DND-41 (cell line): ENCODE data around the gene HRH2.

Experiments used
- ATAC-seq: fragments of 200-7000 bp; cut with Tn5 transposase; 3 replicates; pipeline ENCODE4 v1.9.1; 2021; ENCODE audit warnings: low read depth; ENCODE audit not compliant: insufficient read depth
- DNase-seq: peaks from one replicate; pipeline ENCODE4 v3.0.0-alpha.2; 2020
- H2AFZ ChIP-seq: 2 replicates; pipeline ENCODE4 v1.6.0; 2012; ENCODE audit warnings: low read depth, low read length
- H3K27ac ChIP-seq: 2 replicates; pipeline ENCODE4 v1.5.1; 2012; ENCODE audit warnings: low read length, inconsistent platforms
- H3K27me3 ChIP-seq: fragments of 200-600 bp; sonication (generic); 2 replicates; pipeline ENCODE4 v1.6.0; 2012; ENCODE audit warnings: low read length, mild to moderate bottlenecking, inconsistent platforms; ENCODE audit not compliant: insufficient read depth, poor library complexity
- H3K36me3 ChIP-seq: 2 replicates; pipeline ENCODE4 v1.5.1; 2012; ENCODE audit warnings: low read length, inconsistent platforms; ENCODE audit not compliant: insufficient read depth
- H3K4me1 ChIP-seq: 2 replicates; pipeline ENCODE4 v1.5.1; 2012; ENCODE audit warnings: mild to moderate bottlenecking, low read length; ENCODE audit not compliant: insufficient read depth
- H3K4me2 ChIP-seq: 2 replicates; pipeline ENCODE4 v1.6.0; 2012; ENCODE audit warnings: mild to moderate bottlenecking, moderate library complexity, low read length, inconsistent platforms; ENCODE audit not compliant: insufficient read depth
- H3K4me3 ChIP-seq, 2 experiments: fragments of 200-600 bp in 1 of 2; shearing (Covaris generic) in 1 of 2; 2 replicates each; pipeline ENCODE4 v1.5.1; 2012 to 2016; ENCODE audit warnings: inconsistent platforms in 2 of 2, low read length in 2 of 2, mild to moderate bottlenecking in 2 of 2, low read depth in 1 of 2, moderate library complexity in 1 of 2
- H3K79me2 ChIP-seq: 2 replicates; pipeline ENCODE4 v1.6.0; 2012; ENCODE audit warnings: low read length, inconsistent platforms; ENCODE audit not compliant: insufficient read depth
- H3K9ac ChIP-seq: 2 replicates; pipeline ENCODE4 v1.6.0; 2012; ENCODE audit warnings: low read depth, mild to moderate bottlenecking, inconsistent platforms, low read length, moderate library complexity
- H3K9me3 ChIP-seq: 2 replicates; pipeline ENCODE4 v1.5.1; 2012; ENCODE audit warnings: low read length, moderate library complexity, mild to moderate bottlenecking, inconsistent platforms; ENCODE audit not compliant: insufficient read depth, severe bottlenecking
- H4K20me1 ChIP-seq: 2 replicates; pipeline ENCODE4 v1.6.0; 2012; ENCODE audit warnings: low read length; ENCODE audit not compliant: insufficient read depth
- EZH2 ChIP-seq: IDR thresholded peaks from 3 replicates; pipeline ENCODE4 v1.6.1; 2012; ENCODE audit warnings: borderline replicate concordance, low read depth, mild to moderate bottlenecking, moderate library complexity, low read length, inconsistent platforms; ENCODE audit not compliant: severe bottlenecking
- TF ChIP-seq, protein P1 (sequence below): IDR thresholded peaks from 2 replicates; pipeline ENCODE4 v1.5.1; 2012; ENCODE audit warnings: borderline replicate concordance, low read length, moderate library complexity, mild to moderate bottlenecking; ENCODE audit not compliant: poor library complexity, severe bottlenecking; ENCODE audit errors: extremely low read depth

The HRH2 gene, protein sequence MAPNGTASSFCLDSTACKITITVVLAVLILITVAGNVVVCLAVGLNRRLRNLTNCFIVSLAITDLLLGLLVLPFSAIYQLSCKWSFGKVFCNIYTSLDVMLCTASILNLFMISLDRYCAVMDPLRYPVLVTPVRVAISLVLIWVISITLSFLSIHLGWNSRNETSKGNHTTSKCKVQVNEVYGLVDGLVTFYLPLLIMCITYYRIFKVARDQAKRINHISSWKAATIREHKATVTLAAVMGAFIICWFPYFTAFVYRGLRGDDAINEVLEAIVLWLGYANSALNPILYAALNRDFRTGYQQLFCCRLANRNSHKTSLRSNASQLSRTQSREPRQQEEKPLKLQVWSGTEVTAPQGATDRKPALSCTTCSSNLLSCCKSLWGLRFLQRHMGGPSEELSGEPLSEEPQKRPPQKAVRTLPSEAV

DNA sequence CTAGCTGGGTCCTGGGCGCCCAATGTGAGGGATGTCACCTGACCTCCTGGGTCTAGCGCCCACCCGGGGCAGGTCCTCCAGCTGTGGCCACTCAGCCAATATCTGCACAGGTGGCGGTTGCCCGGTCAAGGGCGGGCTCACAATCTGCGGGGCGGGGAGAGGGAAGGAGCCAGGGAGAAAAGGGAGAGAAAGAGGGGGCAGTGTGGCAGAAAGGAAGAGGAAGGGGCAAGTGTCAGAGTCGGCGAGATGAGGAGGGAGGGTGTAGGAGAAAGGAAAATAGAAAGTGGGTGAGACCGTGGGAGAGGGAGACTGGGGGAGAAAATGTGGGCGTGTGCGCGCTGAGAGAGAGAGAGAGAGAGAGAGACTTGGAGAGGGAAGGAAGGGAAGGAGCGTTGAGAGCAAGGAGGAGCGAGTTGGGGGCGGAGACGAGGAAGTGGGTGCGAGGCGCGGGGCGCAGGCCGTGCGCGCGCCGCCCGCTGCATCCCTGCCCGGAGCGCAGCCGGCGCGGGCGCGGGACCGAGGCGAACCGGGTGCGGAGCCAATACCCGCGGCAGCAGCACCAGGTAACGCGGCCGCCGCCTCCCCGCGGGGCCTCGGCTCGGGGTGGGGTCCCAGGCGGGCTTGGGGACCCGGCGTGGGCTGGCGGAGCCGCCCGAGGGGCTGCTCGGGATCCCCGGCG, at the start of gene HRH2:
HRH2 (plus strand) TSS at position 479 of the 679 bp plus-strand sequence. CDS start 25,163 bp downstream, outside the sequence.
- Histone ChIP-seq H4K20me1 (peaks cover 21% of the 10 kb centered on the region), H3K79me2 (no peaks in the 10 kb centered on the region), H3K9me3 (no peaks in the 10 kb centered on the region), H3K4me1 (peaks cover 35% of the 10 kb centered on the region), H3K27me3 (peaks cover 35% of the 10 kb centered on the region), H3K4me3 (peak within 1 kb of the TSS; percentile 18 to 62; a peak in 3 of 4 replicates), H3K36me3 (no peaks in the 10 kb centered on the region), H3K4me2 (peak within 1 kb of the TSS; percentile 76), H3K9ac (peak within 1 kb of the TSS; percentile 56), H2AFZ (peak within 1 kb of the TSS; percentile 76), H3K27ac (peak within 1 kb of the TSS; percentile 50; the same call in 1 of the 2 replicates)
- TF ChIP-seq, protein P1, sequence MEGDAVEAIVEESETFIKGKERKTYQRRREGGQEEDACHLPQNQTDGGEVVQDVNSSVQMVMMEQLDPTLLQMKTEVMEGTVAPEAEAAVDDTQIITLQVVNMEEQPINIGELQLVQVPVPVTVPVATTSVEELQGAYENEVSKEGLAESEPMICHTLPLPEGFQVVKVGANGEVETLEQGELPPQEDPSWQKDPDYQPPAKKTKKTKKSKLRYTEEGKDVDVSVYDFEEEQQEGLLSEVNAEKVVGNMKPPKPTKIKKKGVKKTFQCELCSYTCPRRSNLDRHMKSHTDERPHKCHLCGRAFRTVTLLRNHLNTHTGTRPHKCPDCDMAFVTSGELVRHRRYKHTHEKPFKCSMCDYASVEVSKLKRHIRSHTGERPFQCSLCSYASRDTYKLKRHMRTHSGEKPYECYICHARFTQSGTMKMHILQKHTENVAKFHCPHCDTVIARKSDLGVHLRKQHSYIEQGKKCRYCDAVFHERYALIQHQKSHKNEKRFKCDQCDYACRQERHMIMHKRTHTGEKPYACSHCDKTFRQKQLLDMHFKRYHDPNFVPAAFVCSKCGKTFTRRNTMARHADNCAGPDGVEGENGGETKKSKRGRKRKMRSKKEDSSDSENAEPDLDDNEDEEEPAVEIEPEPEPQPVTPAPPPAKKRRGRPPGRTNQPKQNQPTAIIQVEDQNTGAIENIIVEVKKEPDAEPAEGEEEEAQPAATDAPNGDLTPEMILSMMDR = no peak
- TF ChIP-seq EZH2 = no peak
- peak; percentile 81 for DNase-seq
- ATAC-seq = peak; percentile 60

DNA sequence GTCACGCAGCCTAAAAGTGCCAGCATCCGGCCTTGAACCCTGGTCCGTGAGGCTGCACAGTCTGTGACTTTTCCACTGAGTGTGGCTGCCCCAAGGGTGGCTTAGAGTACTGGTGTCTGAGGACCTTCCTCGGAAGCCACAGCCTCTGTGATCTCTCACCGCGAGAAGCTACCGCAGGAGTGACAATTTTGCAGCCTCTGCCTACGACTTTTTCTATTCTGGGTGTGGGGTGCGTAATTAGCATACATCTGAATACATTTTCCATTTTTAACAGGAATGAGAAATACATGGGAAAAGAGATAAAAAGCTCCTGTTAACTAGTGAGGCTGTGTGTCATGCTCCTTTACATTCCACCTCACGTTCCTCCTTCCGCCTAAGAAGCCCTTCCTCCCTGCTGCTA, 48.3 kb upstream of the HRH2 start:
- ATAC-seq (no peak), DNase-seq (no peak)
- H3K9me3 ChIP-seq = no peaks in the 10 kb centered on the region
- no peaks in the 10 kb centered on the region for H3K36me3 ChIP-seq
- H3K4me2 ChIP-seq = no peak overlapping the region
- peaks cover 2% of the 10 kb centered on the region for H3K27me3 ChIP-seq
- H3K9ac ChIP-seq = no peak overlapping the region
- no peaks in the 10 kb centered on the region for H3K4me1 ChIP-seq
- no peaks in the 10 kb centered on the region for H3K79me2 ChIP-seq
- H3K4me3 ChIP-seq = no peak overlapping the region
- no peak overlapping the region for H2AFZ ChIP-seq
- H3K27ac ChIP-seq = no peak overlapping the region
- no peak for TF ChIP-seq EZH2
- TF ChIP-seq, protein P1 = no peak
- H4K20me1 ChIP-seq = no peaks in the 10 kb centered on the region

DNA sequence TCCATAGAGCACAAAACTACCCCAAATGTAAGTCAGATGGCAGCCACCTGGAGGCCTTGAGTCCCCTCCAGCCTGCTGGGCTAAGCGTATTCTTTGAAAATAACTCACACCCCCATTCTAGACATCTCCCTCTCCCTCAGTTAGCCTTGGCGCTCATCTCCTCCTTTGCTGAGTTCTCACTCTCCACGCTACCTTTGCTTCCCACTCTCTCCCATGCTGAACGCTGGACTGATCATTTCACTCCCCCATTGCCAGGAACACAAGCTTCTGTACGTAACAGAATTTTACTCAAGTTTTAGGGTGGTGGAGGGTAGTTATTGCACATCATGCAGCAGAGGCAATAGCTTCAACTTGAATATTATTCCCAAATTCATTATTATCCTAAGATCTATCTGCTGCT, 47.5 kb upstream of the HRH2 start:
- Histone ChIP-seq H3K27me3 (no peaks in the 10 kb centered on the region), H3K4me2 (no peak overlapping the region), H3K79me2 (no peaks in the 10 kb centered on the region), H3K36me3 (no peaks in the 10 kb centered on the region), H4K20me1 (no peaks in the 10 kb centered on the region), H3K4me3 (no peak overlapping the region), H3K27ac (no peak overlapping the region), H3K9ac (no peak overlapping the region), H2AFZ (no peak overlapping the region), H3K9me3 (no peaks in the 10 kb centered on the region), H3K4me1 (no peaks in the 10 kb centered on the region)
- ATAC-seq (no peak), DNase-seq (no peak)
- TF ChIP-seq EZH2 = no peak
- TF ChIP-seq, protein P1 = no peak
